Measurements from ENCODE around the gene ERBB2. TPM values are rescaled to one million over a fixed set of nuclear protein-coding genes. Genes with fewer than 3 reads are reported as not detected.
A peak's percentile ranks its signal among the peaks of the same experiment; 100 is the strongest.

Gene ERBB2
- total and polyA plus RNA-seq, 2 of the 13 experiments (the other 11 are each of a cell fraction or from before 2014, with no cell fraction given) = 57.7 to 64.1 TPM

DNA sequence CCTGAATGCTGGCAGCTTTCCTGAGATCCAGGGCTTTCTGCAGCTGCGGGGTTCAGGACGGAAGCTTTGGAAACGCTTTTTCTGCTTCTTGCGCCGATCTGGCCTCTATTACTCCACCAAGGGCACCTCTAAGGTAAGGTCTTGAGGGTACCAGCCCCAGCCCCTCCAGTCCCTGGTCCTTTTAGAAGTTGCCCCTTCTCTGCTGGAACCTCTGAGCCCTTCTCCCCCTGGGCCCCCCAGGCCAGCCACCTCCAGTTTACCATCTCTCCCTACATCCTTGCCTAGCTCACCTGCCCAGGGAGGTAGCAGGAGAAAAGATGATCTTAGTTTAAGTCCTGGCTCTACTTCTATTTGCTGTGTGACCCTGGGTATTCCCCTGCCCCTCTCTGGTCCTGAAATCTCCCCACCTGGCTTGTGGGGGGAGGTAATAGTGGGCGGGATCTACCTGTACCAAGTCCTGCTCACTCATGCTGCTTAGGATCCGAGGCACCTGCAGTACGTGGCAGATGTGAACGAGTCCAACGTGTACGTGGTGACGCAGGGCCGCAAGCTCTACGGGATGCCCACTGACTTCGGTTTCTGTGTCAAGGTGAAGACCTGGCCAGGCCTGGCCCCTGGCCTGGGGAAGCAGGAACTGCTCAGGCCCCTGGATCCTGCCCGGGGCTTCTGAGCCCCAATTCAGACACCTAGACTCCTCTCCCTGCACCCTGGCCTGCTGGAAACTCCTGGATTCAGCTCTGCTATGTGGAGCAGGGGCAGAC, 44.4 kb downstream of the ERBB2 start:
- Histone ChIP-seq H3K4me1 (ENCODE audit: insufficient read depth, low read length) (peaks cover 36% of the 10 kb centered on the region), H3K9me3 (ENCODE audit: low read length) (no peaks in the 10 kb centered on the region), H3K79me2 (ENCODE audit: insufficient read depth, low read length) (peaks cover 29% of the 10 kb centered on the region), H4K20me1 (ENCODE audit: insufficient read depth, low read length) (peaks cover 7% of the 10 kb centered on the region; the same call in 1 of the 2 replicates), H2AFZ (ENCODE audit: low read length) (no peak overlapping the region), H3K27me3 (ENCODE audit: control insufficient read depth in 1 of 2, insufficient read depth in 2 of 2, low read length in 2 of 2) (no peaks in the 10 kb centered on the region), H3K36me3 (replicated peaks in 1 of 2; ENCODE audit: control insufficient read depth in 1 of 2, insufficient read depth in 2 of 2, low read length in 2 of 2) (peaks cover 43 to 52% of the 10 kb centered on the region in 2 experiments), H3K4me3 (replicated peaks in 1 of 3; ENCODE audit: insufficient read depth in 1 of 3, low read depth in 2 of 3, low read length in 3 of 3) (no peak overlapping the region), H3K27ac (ENCODE audit: extremely low read length, insufficient read depth, low read length) (no peak overlapping the region), H3K9ac (ENCODE audit: insufficient read depth, low read depth, low read length) (no peak overlapping the region), H3K4me2 (ENCODE audit: low read depth, low read length) (no peak overlapping the region)
- ChIA-PET CTCF (ENCODE audit: low intra/inter-chr PET ratio, low total read pairs) (no interaction called here), POLR2A (interaction anchor here (1.1 kb wide), 1 partner anchor 49 kb away, joined by 3 read pairs; no protein-coding TSS in a partner anchor)
- in situ Hi-C loops (cut with HindIII; ENCODE audit: extremely low pct_ligation_motif_present, low pct_unique_long_range_greater_than_20kb) = no loop called here
- TF ChIP-seq POLR2A (IDR thresholded peaks at IDR 0.05; ENCODE audit: insufficient read depth in 1 of 2, low read depth in 2 of 2, low read length in 2 of 2) (peak in 1 of 2 experiments; percentile 28; a peak in 1 of 4 replicates), HOXA3 (CRISPR knock-in tag; IDR thresholded peaks at IDR 0.05) (no peak), RBFOX2 (IDR thresholded peaks at IDR 0.05; ENCODE audit: low read depth, low read length) (peak; percentile 42; the same call in 1 of the 2 replicates), HOXD1 (CRISPR knock-in tag; IDR thresholded peaks at IDR 0.05) (no peak), PITX1 (CRISPR knock-in tag; IDR thresholded peaks at IDR 0.05) (no peak), SSRP1 (CRISPR knock-in tag; IDR thresholded peaks at IDR 0.05) (0 out of 2 replicates have a peak, but pooled peaks have one; percentile 63), ZBTB38 (CRISPR knock-in tag; IDR thresholded peaks at IDR 0.05) (0 out of 2 replicates have a peak, but pooled peaks have one; percentile 11), ZNF768 (CRISPR knock-in tag; IDR thresholded peaks at IDR 0.05) (peak; percentile 95), SMAD1 (CRISPR knock-in tag; IDR thresholded peaks at IDR 0.05; ENCODE audit: borderline replicate concordance, low read depth) (0 out of 2 replicates have a peak, but pooled peaks have one; percentile 31), AGO2 (optimal IDR thresholded peaks at IDR 0.05; ENCODE audit: low read depth, low read length) (peak; percentile 34), ZNF672 (CRISPR knock-in tag; IDR thresholded peaks at IDR 0.05) (no peak)
- ATAC-seq (no peak), DNase-seq (ENCODE audit: low spot score) (no peak), FAIRE-seq (no peak)
- 96% methylated on average over 15 of the region's 16 CpGs for WGBS (ENCODE audit: low lambda C conversion rate)
- intact Hi-C loops (cut with micrococcal nuclease; ENCODE audit: unreplicated experiment) = no loop called here
- BruUV-seq (replicated peaks) = no TSS peak
